ENCODE results near the gene GFER. TPM values are rescaled to one million over a fixed set of nuclear protein-coding genes. Genes with fewer than 3 reads are reported as not detected.

GFER gene
- total RNA-seq, 1 donor = 9.5 TPM

DNA sequence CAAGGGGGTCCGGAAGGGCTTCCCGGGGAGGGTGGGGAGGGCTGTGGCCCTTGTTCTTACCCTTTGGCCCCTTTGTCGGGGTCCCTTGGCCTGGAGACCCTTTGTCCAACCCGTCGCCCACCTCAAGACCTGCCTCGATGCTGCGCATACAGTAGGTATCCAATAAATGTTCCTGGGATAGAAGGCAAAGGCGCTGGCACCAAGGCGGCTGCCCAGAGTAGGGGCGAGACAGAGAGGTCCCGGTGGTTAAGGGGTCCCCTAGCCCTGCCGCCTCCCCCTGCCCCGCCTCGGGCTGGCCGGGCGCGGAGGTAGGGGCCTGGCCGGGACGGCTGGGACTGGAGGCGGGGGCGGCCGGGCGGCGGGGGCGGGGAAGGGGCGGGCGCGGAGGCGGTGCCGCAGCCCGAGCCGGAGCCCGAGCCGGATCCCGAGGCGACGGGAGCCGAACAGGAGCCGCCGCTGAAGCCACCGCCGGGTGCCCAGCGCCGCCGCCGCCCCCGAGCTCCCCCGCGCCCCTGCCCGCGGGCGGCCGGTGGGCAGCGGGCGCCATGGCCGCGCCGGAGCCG lies 42.5 kb downstream of the GFER start, which contains the start of gene NHERF2:
Gene NHERF2, plus strand, starts transcription at position 442 of the 563 bp plus-strand sequence. Its CDS starts 104 bp downstream, at position 546.
- TF ChIP-seq, protein P1, sequence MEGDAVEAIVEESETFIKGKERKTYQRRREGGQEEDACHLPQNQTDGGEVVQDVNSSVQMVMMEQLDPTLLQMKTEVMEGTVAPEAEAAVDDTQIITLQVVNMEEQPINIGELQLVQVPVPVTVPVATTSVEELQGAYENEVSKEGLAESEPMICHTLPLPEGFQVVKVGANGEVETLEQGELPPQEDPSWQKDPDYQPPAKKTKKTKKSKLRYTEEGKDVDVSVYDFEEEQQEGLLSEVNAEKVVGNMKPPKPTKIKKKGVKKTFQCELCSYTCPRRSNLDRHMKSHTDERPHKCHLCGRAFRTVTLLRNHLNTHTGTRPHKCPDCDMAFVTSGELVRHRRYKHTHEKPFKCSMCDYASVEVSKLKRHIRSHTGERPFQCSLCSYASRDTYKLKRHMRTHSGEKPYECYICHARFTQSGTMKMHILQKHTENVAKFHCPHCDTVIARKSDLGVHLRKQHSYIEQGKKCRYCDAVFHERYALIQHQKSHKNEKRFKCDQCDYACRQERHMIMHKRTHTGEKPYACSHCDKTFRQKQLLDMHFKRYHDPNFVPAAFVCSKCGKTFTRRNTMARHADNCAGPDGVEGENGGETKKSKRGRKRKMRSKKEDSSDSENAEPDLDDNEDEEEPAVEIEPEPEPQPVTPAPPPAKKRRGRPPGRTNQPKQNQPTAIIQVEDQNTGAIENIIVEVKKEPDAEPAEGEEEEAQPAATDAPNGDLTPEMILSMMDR (IDR thresholded peaks at IDR 0.05; ENCODE audit: insufficient read depth, low read depth, low read length) = no peak
- no peak for DNase-seq (ENCODE audit: low read depth)
- peak within 1 kb of the TSS; percentile 73 for H3K4me3 ChIP-seq (ENCODE audit: low read depth, low read length)

DNA sequence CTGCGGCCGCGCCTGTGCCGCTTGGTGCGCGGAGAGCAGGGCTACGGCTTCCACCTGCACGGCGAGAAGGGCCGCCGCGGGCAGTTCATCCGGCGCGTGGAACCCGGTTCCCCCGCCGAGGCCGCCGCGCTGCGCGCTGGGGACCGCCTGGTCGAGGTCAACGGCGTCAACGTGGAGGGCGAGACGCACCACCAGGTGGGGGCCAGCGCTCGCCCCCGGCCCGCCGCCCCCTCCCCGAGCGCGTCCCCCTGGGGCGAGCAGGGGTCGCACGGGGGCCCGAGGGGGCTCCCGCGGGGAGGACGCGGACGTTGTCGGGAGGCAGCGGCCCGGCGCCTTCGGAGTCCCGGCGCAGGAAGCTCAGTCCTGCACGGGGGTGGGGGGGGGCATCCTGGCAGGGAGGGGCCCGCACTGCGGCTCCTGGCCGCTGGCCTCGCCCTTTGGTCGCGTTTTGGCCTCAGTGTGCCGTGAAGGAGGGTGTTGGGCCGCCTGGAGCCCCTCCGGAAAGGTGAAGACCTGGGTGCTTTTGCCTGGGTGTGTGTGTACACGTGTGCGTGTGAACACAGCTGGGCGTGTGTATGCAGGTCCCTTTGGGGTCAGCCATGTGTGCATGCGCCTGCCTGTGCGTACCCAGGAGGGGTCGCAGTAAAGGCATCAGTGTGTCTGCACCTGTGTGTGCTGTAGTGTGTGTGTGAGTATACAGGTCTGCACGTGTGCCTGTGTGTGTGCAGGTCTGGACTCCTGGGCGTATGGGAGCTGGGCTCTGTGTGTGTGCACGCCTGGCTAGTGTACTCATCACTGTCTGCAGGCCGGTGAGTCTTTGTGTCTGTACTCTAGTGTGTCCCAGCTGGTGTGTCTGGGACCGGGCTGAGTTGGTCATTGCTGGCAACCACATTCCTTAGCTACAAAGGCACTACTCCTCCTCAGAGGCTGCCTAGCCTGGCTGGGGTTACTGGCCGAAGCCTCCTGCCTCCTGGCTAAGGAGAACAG lies 43.3 kb downstream of the GFER start:
- no peak for DNase-seq (ENCODE audit: low read depth)
- TF ChIP-seq, protein P1 (IDR thresholded peaks at IDR 0.05; ENCODE audit: insufficient read depth, low read depth, low read length) = no peak
- peak overlapping the region; percentile 73 for H3K4me3 ChIP-seq (ENCODE audit: low read depth, low read length)

DNA sequence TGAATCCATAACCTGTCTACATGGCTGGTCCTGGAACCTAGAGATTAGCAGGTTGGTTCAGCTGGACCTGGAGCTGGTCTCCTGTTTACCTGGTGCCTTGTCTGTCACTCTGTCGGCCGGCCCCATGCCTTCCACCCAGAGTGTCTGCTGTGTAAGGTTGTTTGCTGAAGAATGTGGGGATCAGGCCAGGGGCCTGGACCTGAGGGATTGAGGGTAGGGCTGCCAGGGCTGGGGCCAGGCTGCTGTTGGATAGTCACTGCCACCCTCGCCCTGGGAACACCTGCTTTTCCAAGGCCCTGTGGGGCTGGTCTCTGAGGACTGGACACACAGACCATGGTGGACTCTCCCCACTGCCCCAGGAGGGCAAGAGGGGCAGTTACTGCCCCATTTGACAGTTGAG lies 44.2 kb downstream of the GFER start:
- TF ChIP-seq, protein P1 (IDR thresholded peaks at IDR 0.05; ENCODE audit: insufficient read depth, low read depth, low read length) = no peak
- no peak for DNase-seq (ENCODE audit: low read depth)
- peak overlapping the region; percentile 73 for H3K4me3 ChIP-seq (ENCODE audit: low read depth, low read length)

- no peak overlapping the region for H3K4me3 ChIP-seq (ENCODE audit: low read depth, low read length)
- TF ChIP-seq, protein P1 (IDR thresholded peaks at IDR 0.05; ENCODE audit: insufficient read depth, low read depth, low read length) = no peak
- DNase-seq (ENCODE audit: low read depth) = no peak
These were observed 44.7 kb downstream of the GFER start for GRCh38 chr16:2028620-2029220.

DNA sequence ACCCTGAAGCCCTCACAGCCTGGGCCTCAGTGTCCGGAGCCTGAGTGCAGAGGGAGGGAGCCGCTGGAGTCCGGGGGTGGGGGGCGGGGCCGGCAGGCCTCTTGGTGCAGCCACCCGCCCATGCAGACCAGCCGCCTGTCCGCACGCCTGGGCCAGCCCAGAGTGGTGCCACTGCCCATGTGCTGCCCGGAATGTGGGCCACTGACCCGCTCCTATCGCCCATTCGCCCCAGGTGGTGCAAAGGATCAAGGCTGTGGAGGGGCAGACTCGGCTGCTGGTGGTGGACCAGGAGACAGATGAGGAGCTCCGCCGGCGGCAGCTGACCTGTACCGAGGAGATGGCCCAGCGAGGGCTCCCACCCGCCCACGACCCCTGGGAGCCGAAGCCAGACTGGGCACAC lies 45.4 kb downstream of the GFER start:
- TF ChIP-seq, protein P1 (IDR thresholded peaks at IDR 0.05; ENCODE audit: insufficient read depth, low read depth, low read length) = no peak
- no peak overlapping the region for H3K4me3 ChIP-seq (ENCODE audit: low read depth, low read length)
- DNase-seq (ENCODE audit: low read depth) = no peak

- TF ChIP-seq, protein P1 (IDR thresholded peaks at IDR 0.05; ENCODE audit: insufficient read depth, low read depth, low read length) = no peak
- no peak for DNase-seq (ENCODE audit: low read depth)
- H3K4me3 ChIP-seq (ENCODE audit: low read depth, low read length) = no peak overlapping the region
These were observed 46.0 kb downstream of the GFER start for GRCh38 chr16:2030036-2030435.
